Upper lobe of left lung (tissue), 6 donors: ENCODE results near the gene IL13RA1. TPM values are rescaled to one million over a fixed set of nuclear protein-coding genes. Genes with fewer than 3 reads are reported as not detected.
"Not testable (repeated sequence)": the region's sequence is repeated elsewhere in the genome, so short reads cannot be mapped to it uniquely, and the experiment has no call there.

Experiments used
- ATAC-seq, 2 donors: fragments of 200-7000 bp; cut with Tn5 transposase; one replicate each; pipeline ENCODE4 v1.9.1; 2022; ENCODE audit warnings: mild to moderate bottlenecking in 2 of 2, moderate library complexity in 2 of 2; ENCODE audit not compliant: low FRiP score in 2 of 2
- DNase-seq, 2 donors: peaks; one replicate each; pipeline ENCODE4 v3.0.0-alpha.2; 2019 to 2020
- H3K27ac ChIP-seq, 4 donors: fragments of 200-600 bp; sonication (generic); one replicate each; pipeline ENCODE4 v1.5.1; 2016 to 2019
- H3K27me3 ChIP-seq, 4 donors: fragments of 200-600 bp; sonication (generic); one replicate each; pipeline ENCODE4 v1.5.1; 2017 to 2019
- H3K36me3 ChIP-seq, 4 donors: fragments of 200-600 bp; sonication (generic); one replicate each; pipeline ENCODE4 v1.5.1; 2016 to 2019
- H3K4me1 ChIP-seq, 4 donors: fragments of 200-600 bp; sonication (generic); one replicate each; pipeline ENCODE4 v1.5.1; 2018 to 2019
- H3K4me3 ChIP-seq, 4 donors: fragments of 200-600 bp; sonication (generic); one replicate each; pipeline ENCODE4 v1.5.1; 2017 to 2019; ENCODE audit warnings: mild to moderate bottlenecking in 2 of 4, moderate library complexity in 1 of 4
- H3K9me3 ChIP-seq, 4 donors: fragments of 200-600 bp; sonication (generic); one replicate each; pipeline ENCODE4 v1.5.1; 2018 to 2019
- EP300 ChIP-seq, 4 donors: sonication (generic); formaldehyde crosslinking; IDR thresholded peaks; one replicate each; pipeline ENCODE4 v1.5.1; 2017; ENCODE audit warnings: antibody characterized with exemption in 4 of 4, control low read depth in 2 of 4
- POLR2A ChIP-seq, 4 donors: fragments of 450-650 bp; IDR thresholded peaks; one replicate each; pipeline ENCODE4 v1.5.1; 2016 to 2017; ENCODE audit warnings: antibody characterized with exemption in 4 of 4, mild to moderate bottlenecking in 2 of 4
- POLR2AphosphoS5 ChIP-seq, 2 donors: sonication (generic); formaldehyde crosslinking; IDR thresholded peaks; one replicate each; pipeline ENCODE4 v1.5.1; 2017; ENCODE audit warnings: antibody characterized with exemption in 2 of 2
- WGBS, 2 donors: methylation state at CpG; one replicate each; pipeline ENCODE4 v1.1.5; 2017 to 2018; 5-methylcytosine and 5-hydroxymethylcytosine counted together
- total RNA-seq, 6 donors: library from RNA; depleted of rRNA in 4 of 6; stranded (reverse); fragments of >200 nt in 4 of 6; gene quantifications; one replicate each; pipeline versions ENCODE4 v1.1.0 to v1.2.1, GENCODE V29; 2016 to 2021
- TF ChIP-seq, protein P1 (sequence below), 6 experiments: fragments of 450-650 bp in 4 of 6; fragments of 200-600 bp in 2 of 6; sonication (generic) in 2 of 6; IDR thresholded peaks; one replicate each; pipeline ENCODE4 v1.5.1; 2016 to 2019; ENCODE audit warnings: antibody characterized with exemption in 6 of 6
- donor health status: DM: no; HTN: no; CAD: no; lungs with moderate emphysema.
- donor health status: DM: no; HTN: yes; CAD: no; lungs with severe emphysema.

Gene IL13RA1
- total RNA-seq, 6 donors from 2014 or later: 22.4 to 83.3 (median 67.0) TPM

DNA sequence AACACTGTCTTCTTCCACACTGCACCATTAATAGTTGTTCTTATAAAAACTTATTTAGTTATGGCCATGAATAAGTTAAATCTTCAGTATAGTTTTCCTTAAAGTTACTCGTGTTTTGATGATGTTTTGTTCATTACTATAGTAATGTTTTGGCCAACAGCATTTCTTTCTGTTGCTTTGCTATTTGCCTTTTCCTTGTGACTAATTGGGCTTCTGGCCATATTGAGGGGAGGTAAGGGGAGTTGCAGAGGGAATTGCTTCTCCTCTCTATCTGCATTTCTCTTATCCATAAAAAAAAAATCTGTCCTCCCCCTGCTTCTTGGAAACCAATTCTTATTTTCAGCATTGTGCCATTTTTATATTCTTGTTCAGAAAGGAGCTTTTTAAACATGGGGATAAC lies 53.5 kb downstream of the IL13RA1 start:
- no peak for TF ChIP-seq EP300 (IDR thresholded peaks at IDR 0.05)
- TF ChIP-seq POLR2AphosphoS5 (IDR thresholded peaks at IDR 0.05): no peak
- TF ChIP-seq POLR2A (IDR thresholded peaks at IDR 0.05): no peak
- TF ChIP-seq, protein P1, sequence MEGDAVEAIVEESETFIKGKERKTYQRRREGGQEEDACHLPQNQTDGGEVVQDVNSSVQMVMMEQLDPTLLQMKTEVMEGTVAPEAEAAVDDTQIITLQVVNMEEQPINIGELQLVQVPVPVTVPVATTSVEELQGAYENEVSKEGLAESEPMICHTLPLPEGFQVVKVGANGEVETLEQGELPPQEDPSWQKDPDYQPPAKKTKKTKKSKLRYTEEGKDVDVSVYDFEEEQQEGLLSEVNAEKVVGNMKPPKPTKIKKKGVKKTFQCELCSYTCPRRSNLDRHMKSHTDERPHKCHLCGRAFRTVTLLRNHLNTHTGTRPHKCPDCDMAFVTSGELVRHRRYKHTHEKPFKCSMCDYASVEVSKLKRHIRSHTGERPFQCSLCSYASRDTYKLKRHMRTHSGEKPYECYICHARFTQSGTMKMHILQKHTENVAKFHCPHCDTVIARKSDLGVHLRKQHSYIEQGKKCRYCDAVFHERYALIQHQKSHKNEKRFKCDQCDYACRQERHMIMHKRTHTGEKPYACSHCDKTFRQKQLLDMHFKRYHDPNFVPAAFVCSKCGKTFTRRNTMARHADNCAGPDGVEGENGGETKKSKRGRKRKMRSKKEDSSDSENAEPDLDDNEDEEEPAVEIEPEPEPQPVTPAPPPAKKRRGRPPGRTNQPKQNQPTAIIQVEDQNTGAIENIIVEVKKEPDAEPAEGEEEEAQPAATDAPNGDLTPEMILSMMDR (IDR thresholded peaks at IDR 0.05): no peak
- ATAC-seq: peak in 1 of 2 donors; percentile 61

DNA sequence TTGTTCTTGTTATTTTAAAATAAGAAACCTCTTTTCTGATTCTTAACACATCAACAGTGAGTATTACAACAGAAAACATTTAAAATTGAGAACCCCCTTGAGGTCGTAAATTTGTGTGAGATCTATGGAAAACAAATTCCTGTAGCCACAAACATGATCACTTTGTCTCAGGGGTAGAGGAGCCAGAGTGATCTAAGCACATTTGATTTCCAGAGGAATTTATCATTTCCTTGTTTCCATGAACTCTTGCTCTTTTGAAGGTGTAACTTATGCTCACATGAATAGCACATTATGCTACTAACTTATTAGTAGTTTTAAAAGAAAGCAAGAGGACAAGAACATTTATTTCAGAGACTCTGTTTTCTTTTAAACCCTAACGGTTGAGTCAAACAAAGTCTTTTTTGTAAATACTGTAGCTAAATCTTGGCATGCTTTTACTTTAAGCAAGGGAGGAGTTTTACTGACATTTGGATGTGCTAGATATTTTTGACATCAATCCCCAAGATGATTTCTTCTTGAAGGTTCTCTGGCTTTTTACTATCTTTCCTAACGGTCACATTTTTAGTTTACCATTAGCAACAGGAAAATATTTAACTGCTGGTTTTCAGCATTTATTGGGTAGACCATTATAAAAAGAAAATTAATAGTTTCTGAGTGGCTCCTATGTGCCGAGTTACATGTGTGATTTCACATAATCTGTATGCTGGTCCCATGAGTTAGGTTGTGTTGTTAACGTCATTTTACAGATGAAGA lies 68.3 kb downstream of the IL13RA1 start:
- ATAC-seq: peak in 1 of 2 donors; percentile 56
- H3K4me3 ChIP-seq: no peak overlapping the region
- 63 to 67% methylated on average over 5 of the region's 5 CpGs for WGBS, 2 donors
- no peaks in the 10 kb centered on the region for H3K9me3 ChIP-seq
- no peaks in the 10 kb centered on the region for H3K27me3 ChIP-seq
- no peak for DNase-seq
- TF ChIP-seq POLR2AphosphoS5 (IDR thresholded peaks at IDR 0.05) (no peak), EP300 (IDR thresholded peaks at IDR 0.05) (no peak), POLR2A (IDR thresholded peaks at IDR 0.05) (no peak)
- TF ChIP-seq, protein P1 (IDR thresholded peaks at IDR 0.05): no peak
- H3K27ac ChIP-seq: no peak overlapping the region
- no peaks in the 10 kb centered on the region for H3K4me1 ChIP-seq
- no peaks in the 10 kb centered on the region for H3K36me3 ChIP-seq

More for the DNA sequence above, 53.5 kb downstream of the IL13RA1 start:
- 32 to 38% methylated on average over 1 of the region's 1 CpG for WGBS, 2 donors
- no peak for DNase-seq
- no peaks in the 10 kb centered on the region for H3K27me3 ChIP-seq
- no peaks in the 10 kb centered on the region for H3K4me1 ChIP-seq
- H3K36me3 ChIP-seq: peaks cover 0 to 15% (median 0%) of the 10 kb centered on the region in 4 donors
- H3K9me3 ChIP-seq: no peaks in the 10 kb centered on the region
- H3K4me3 ChIP-seq: no peak overlapping the region
- H3K27ac ChIP-seq: no peak overlapping the region

DNA sequence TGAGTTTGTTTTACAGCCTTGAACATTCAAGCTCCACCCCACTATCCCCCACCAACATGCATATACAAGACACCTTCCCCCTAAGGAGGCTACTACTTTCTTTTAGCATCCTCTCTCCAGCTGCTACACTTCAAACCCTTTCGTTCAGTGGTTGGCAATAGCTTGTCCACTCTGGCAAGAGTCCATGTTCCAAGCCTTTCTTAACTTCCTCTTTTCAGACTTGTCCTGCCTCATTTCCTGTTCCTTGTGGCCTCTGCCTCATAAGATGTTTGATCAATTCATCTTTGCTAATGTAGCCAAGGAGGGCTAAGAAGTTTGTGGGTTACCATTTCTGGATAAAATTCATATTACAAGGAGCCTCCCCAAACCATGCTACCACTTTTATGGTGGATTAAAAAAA lies 75.5 kb downstream of the IL13RA1 start:
- DNase-seq: peak in 1 of 2 donors; percentile 43
- peak in 1 of 2 donors; percentile 63 for ATAC-seq
- no peak overlapping the region for H3K27ac ChIP-seq
- H3K4me3 ChIP-seq: no peak overlapping the region
- no peaks in the 10 kb centered on the region for H3K36me3 ChIP-seq
- H3K27me3 ChIP-seq: no peaks in the 10 kb centered on the region
- no peaks in the 10 kb centered on the region for H3K4me1 ChIP-seq
- H3K9me3 ChIP-seq: no peaks in the 10 kb centered on the region
- TF ChIP-seq EP300 (IDR thresholded peaks at IDR 0.05): no peak
- TF ChIP-seq POLR2A (IDR thresholded peaks at IDR 0.05): no peak
- TF ChIP-seq POLR2AphosphoS5 (IDR thresholded peaks at IDR 0.05): no peak
- TF ChIP-seq, protein P1 (IDR thresholded peaks at IDR 0.05): no peak
- WGBS, 2 donors: 9 to 13% methylated on average over 1 of the region's 1 CpG

DNA sequence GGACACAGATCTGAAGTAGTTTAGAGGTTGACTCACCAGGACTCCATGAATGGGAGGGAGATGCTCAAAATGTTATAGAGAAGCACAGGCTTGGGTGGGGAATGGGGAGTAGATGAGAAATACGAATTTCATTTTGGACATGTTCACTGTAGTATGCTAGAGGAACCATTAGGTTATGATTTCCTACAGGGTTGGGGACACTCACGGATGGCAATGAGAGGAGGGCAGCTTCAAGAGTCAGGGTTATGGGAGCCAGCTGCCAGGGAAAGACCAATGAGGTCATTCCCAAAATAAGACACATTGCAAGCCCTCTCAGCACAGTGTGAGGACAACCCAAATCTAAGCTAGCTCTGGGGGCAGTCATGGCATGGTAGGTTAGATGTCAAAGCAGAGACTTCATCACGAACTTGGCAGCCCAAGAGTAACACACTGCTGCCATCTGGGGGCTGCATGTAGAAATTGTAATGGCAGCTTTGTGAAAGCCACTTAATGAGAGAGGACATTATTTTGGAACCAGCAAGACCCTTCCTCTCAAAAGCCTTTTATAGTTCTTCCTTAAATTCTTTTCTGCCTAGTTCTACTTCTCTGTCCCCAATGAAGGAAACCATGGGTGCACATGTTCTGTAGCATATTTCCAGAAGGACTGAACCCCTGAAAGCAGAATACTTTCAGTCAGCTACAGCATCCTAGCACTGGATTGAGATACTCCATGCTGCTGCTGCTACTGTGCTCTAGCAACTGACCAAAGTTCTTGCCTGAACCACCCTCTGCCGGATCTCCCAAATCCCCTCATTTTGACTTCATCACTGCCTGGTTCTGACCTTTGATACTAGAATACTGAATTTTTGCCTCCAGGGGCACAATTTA lies 80.0 kb downstream of the IL13RA1 start:
- DNase-seq (peak in 1 of 2 donors; percentile 37), ATAC-seq (peak; percentile 75 to 77)
- 38 to 54% methylated on average over 4 of the region's 4 CpGs for WGBS, 2 donors
- TF ChIP-seq POLR2AphosphoS5 (IDR thresholded peaks at IDR 0.05) (no peak), POLR2A (IDR thresholded peaks at IDR 0.05) (no peak), EP300 (IDR thresholded peaks at IDR 0.05) (no peak)
- TF ChIP-seq, protein P1 (IDR thresholded peaks at IDR 0.05): peak; percentile 50 to 75 (median 60)
- H3K9me3 ChIP-seq: no peaks in the 10 kb centered on the region
- no peaks in the 10 kb centered on the region for H3K4me1 ChIP-seq
- no peaks in the 10 kb centered on the region for H3K36me3 ChIP-seq
- no peak overlapping the region for H3K27ac ChIP-seq
- H3K27me3 ChIP-seq: no peaks in the 10 kb centered on the region
- H3K4me3 ChIP-seq: no peak overlapping the region

DNA sequence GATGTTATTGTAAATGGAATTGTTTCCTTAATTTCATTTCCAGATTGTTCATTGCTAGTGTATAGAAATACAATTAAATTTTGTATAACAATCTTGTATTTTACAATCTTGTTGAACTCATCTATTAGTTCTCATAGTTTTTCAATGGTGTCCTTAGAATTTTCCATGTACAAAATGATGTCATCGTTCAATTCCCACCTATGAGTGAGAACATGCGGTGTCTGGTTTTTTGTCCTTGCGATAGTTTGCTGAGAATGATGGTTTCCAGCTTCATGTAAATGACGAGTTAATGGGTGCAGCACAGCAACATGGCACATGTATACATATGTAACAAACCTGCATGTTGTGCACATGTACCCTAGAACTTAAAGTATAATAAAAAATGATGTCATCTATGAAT lies 89.9 kb downstream of the IL13RA1 start:
- H3K9me3 ChIP-seq, ATAC-seq, H3K27ac ChIP-seq, H3K36me3 ChIP-seq, DNase-seq, H3K4me3 ChIP-seq, H3K4me1 ChIP-seq, H3K27me3 ChIP-seq: not testable (repeated sequence)
- WGBS, 2 donors: 88 to 95% methylated on average over 4 of the region's 4 CpGs
